ENCODE results near the gene MAML3.

MAML3 gene

GRCh38 chr4:139934057-139934707 lies 219.8 kb downstream of the MAML3 start:
- no peak for TF ChIP-seq CTCF (IDR thresholded peaks at IDR 0.05; ENCODE audit: borderline replicate concordance, control extremely low read depth, extremely low read depth, insufficient read depth, missing control alignments)
- no peak for DNase-seq (ENCODE audit: low spot score)
- in situ Hi-C loops (cut with MboI; ENCODE audit: low sequenced_read_pairs, unreplicated experiment) = no loop called here

DNA sequence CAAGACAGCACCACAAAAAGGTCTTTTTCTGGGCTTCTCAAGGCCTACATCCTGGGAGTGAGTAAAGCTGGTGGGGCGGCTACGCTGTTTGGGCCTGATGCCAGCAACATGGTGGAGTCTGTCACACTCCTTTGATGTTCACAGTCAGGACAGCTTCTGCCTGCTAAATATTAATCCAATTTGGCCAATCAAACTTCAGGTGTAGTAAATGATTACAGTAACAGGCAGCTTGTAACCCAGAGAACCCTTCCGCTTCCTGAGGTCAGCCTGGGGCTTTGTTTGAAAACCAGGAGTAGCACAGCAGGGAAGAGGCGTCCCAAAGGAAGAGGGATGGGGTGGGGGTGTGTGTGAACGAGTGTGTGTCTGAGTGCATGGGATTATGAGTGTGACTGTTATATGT lies 220.4 kb downstream of the MAML3 start:
- DNase-seq (ENCODE audit: low spot score) = no peak
- no peak for TF ChIP-seq CTCF (IDR thresholded peaks at IDR 0.05; ENCODE audit: borderline replicate concordance, control extremely low read depth, extremely low read depth, insufficient read depth, missing control alignments)
- in situ Hi-C loops (cut with MboI; ENCODE audit: low sequenced_read_pairs, unreplicated experiment) = no loop called here

DNA sequence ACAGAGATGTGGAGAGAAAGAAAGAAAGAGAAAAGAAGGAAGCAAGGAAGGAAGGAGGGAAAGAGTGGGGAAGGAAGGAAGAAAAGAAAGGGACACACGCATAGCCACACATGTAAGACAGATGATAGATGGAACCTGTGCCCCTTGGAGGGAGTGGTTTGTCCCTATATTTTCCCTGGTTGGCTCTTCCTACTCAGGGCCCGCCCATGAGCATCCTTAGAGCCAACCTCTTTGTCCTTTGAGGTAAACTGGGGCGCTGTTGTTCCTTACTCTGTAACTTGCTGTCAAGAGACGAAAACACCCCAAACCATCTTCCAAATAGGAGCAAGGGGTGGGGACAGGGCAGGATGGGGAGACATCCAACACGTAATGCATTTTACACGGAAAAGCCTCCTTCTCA lies 220.9 kb downstream of the MAML3 start:
- in situ Hi-C loops (cut with MboI; ENCODE audit: low sequenced_read_pairs, unreplicated experiment) = no loop called here
- TF ChIP-seq CTCF (IDR thresholded peaks at IDR 0.05; ENCODE audit: borderline replicate concordance, control extremely low read depth, extremely low read depth, insufficient read depth, missing control alignments) = no peak
- DNase-seq (ENCODE audit: low spot score) = no peak

DNA sequence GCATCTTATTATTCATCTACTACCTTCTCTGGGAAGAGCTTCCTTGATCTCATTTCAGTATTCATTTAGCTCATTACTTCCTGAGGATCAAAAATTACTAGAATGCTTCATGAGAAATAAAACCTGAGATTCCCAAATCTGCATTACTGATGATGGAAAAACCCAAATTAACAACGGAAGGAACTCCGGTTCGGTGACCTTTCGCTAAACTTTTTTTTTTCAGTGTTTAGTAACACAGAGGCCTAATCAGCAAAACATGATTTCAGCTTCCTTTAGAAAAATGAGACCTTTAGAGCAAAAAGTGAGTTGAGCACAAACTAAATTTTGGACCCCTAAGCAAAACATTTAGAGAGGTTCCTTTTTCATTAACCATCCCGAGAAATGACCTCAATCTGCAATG lies 229.2 kb downstream of the MAML3 start:
- no peak for TF ChIP-seq CTCF (IDR thresholded peaks at IDR 0.05; ENCODE audit: borderline replicate concordance, control extremely low read depth, extremely low read depth, insufficient read depth, missing control alignments)
- in situ Hi-C loops (cut with MboI; ENCODE audit: low sequenced_read_pairs, unreplicated experiment) = no loop called here
- no peak for DNase-seq (ENCODE audit: low spot score)

DNA sequence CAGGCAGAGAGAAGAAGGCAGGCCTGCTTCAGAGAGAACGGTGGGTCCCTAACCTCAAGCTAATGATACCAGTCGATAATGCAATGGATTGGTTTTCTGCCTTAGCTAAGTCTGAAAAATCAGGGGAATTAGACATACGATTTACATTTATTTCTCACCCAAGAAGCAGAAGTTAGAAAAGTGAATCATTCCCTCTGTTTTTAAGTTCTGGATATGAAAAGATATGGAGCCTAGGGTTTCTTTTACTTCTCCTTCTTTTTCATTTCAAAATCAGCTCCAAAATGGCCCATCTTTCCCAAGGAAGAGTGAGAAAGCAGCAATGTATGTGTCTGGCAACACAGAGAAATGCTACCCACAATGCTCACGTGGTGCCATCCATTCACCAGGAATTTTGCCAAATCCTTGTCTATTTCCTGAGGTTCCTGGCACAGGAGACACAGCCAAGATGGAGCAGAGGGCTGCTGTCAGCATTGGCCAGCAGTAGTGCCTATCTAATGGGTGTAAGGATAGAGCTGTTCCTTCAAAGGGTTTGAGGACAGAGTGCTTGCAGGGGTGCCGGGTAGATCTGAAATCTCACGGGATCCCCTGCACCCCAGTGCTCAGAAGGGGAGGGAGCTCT lies 231.5 kb downstream of the MAML3 start:
- in situ Hi-C loops (cut with MboI; ENCODE audit: low sequenced_read_pairs, unreplicated experiment) = no loop called here
- TF ChIP-seq CTCF (IDR thresholded peaks at IDR 0.05; ENCODE audit: borderline replicate concordance, control extremely low read depth, extremely low read depth, insufficient read depth, missing control alignments) = no peak
- DNase-seq (ENCODE audit: low spot score) = no peak

DNA sequence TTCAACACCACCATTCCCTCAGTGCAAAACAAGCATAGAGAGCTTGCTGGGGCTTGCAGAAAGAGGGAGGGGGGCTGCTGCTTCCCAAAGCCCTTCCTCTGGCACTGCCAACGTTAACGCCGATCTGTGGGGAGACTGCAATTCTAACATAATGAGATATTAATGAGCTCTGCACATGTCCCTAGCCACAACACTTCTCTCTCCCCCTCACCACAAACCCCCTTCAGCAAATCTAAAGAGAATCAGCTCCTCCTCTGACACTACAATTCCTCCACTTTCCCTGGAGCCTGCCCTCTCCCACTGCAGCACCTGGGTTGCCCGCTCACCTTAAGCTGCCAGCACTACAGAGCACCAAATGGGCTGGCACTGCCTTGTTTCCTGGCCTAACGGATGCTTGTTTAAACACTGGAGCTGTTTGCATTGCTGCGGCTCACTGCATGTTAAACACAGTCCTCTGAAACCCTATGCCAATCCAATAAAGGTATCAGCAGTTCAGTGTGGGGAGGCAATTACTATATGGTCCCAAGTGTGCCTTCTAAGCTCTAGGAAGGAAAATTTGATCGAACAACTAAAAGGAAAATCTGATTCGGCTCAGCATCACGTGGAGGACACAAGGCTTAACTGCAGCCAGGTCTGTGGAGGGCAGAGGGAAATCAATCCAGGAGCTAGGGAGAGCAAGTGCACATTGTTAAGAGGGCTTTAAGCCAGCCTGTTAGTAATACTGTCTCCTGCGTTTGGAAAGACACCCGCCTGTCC lies 232.4 kb downstream of the MAML3 start:
- in situ Hi-C loops (cut with MboI; ENCODE audit: low sequenced_read_pairs, unreplicated experiment) = no loop called here
- no peak for TF ChIP-seq CTCF (IDR thresholded peaks at IDR 0.05; ENCODE audit: borderline replicate concordance, control extremely low read depth, extremely low read depth, insufficient read depth, missing control alignments)
- no peak for DNase-seq (ENCODE audit: low spot score)
